ENCODE measurements around the gene DIPK1B.

The DIPK1B gene

GRCh38 chr9:136686534-136686793 lies 25.9 kb upstream of the DIPK1B start:
- peaks cover 23% of the 10 kb centered on the region for H3K4me1 ChIP-seq (ENCODE audit: insufficient read depth, low read length)

GRCh38 chr9:136686794-136687711 lies 25.3 kb upstream of the DIPK1B start, which contains the start of gene AGPAT2:
TSS of gene AGPAT2 (minus strand) at chr9:136687457. CDS start at chr9:136687357, 100 bp downstream.
- H3K27me3 ChIP-seq (ENCODE audit: insufficient read depth, low read length): peaks cover 46% of the 10 kb centered on the region
- H3K4me3 ChIP-seq (ENCODE audit: low read length): peak within 1 kb of the TSS; percentile 44
- no peaks in the 10 kb centered on the region for H3K9me3 ChIP-seq (ENCODE audit: low read length)
- peak within 1 kb of the TSS; percentile 40 for H2AFZ ChIP-seq (ENCODE audit: low read depth, low read length)
- no peaks in the 10 kb centered on the region for H3K36me3 ChIP-seq (ENCODE audit: insufficient read depth, low read length)
- peaks cover 23% of the 10 kb centered on the region for H3K4me1 ChIP-seq (ENCODE audit: insufficient read depth, low read length)

More at GRCh38 chr9:136686534-136686793, 25.9 kb upstream of the DIPK1B start:
- H3K27me3 ChIP-seq (ENCODE audit: insufficient read depth, low read length): peaks cover 43% of the 10 kb centered on the region
- H2AFZ ChIP-seq (ENCODE audit: low read depth, low read length): peak overlapping the region; percentile 40
- H3K9me3 ChIP-seq (ENCODE audit: low read length): no peaks in the 10 kb centered on the region
- H3K36me3 ChIP-seq (ENCODE audit: insufficient read depth, low read length): no peaks in the 10 kb centered on the region
- peak overlapping the region; percentile 44 for H3K4me3 ChIP-seq (ENCODE audit: low read length)

- H3K9me3 ChIP-seq (ENCODE audit: low read length): no peaks in the 10 kb centered on the region
- peaks cover 23% of the 10 kb centered on the region for H3K4me1 ChIP-seq (ENCODE audit: insufficient read depth, low read length)
- H2AFZ ChIP-seq (ENCODE audit: low read depth, low read length): no peak overlapping the region
- peaks cover 53% of the 10 kb centered on the region for H3K27me3 ChIP-seq (ENCODE audit: insufficient read depth, low read length)
- H3K4me3 ChIP-seq (ENCODE audit: low read length): no peak overlapping the region
- no peaks in the 10 kb centered on the region for H3K36me3 ChIP-seq (ENCODE audit: insufficient read depth, low read length)
These were observed 24.6 kb upstream of the DIPK1B start for GRCh38 chr9:136687721-136688223.

GRCh38 chr9:136688274-136689107 lies 23.9 kb upstream of the DIPK1B start:
- no peak overlapping the region for H2AFZ ChIP-seq (ENCODE audit: low read depth, low read length)
- peaks cover 23% of the 10 kb centered on the region for H3K4me1 ChIP-seq (ENCODE audit: insufficient read depth, low read length)
- no peaks in the 10 kb centered on the region for H3K36me3 ChIP-seq (ENCODE audit: insufficient read depth, low read length)
- no peak overlapping the region for H3K4me3 ChIP-seq (ENCODE audit: low read length)
- H3K9me3 ChIP-seq (ENCODE audit: low read length): no peaks in the 10 kb centered on the region
- H3K27me3 ChIP-seq (ENCODE audit: insufficient read depth, low read length): peaks cover 58% of the 10 kb centered on the region

- H3K4me3 ChIP-seq (ENCODE audit: low read length): no peak overlapping the region
- H3K27me3 ChIP-seq (ENCODE audit: insufficient read depth, low read length): peaks cover 60% of the 10 kb centered on the region
- H2AFZ ChIP-seq (ENCODE audit: low read depth, low read length): no peak overlapping the region
- no peaks in the 10 kb centered on the region for H3K36me3 ChIP-seq (ENCODE audit: insufficient read depth, low read length)
- no peaks in the 10 kb centered on the region for H3K9me3 ChIP-seq (ENCODE audit: low read length)
- peaks cover 23% of the 10 kb centered on the region for H3K4me1 ChIP-seq (ENCODE audit: insufficient read depth, low read length)
These were observed 23.3 kb upstream of the DIPK1B start for GRCh38 chr9:136689108-136689460.

GRCh38 chr9:136690104-136690805 lies 22.1 kb upstream of the DIPK1B start:
- Histone ChIP-seq H3K4me1 (ENCODE audit: insufficient read depth, low read length) (peaks cover 14% of the 10 kb centered on the region), H3K9me3 (ENCODE audit: low read length) (no peaks in the 10 kb centered on the region), H3K4me3 (ENCODE audit: low read length) (no peak overlapping the region), H2AFZ (ENCODE audit: low read depth, low read length) (no peak overlapping the region), H3K36me3 (ENCODE audit: insufficient read depth, low read length) (no peaks in the 10 kb centered on the region), H3K27me3 (ENCODE audit: insufficient read depth, low read length) (peaks cover 51% of the 10 kb centered on the region)

GRCh38 chr9:136690806-136691261 lies 21.5 kb upstream of the DIPK1B start:
- Histone ChIP-seq H3K36me3 (ENCODE audit: insufficient read depth, low read length) (no peaks in the 10 kb centered on the region), H3K4me3 (ENCODE audit: low read length) (no peak overlapping the region), H3K4me1 (ENCODE audit: insufficient read depth, low read length) (peaks cover 9% of the 10 kb centered on the region), H3K9me3 (ENCODE audit: low read length) (no peaks in the 10 kb centered on the region), H2AFZ (ENCODE audit: low read depth, low read length) (no peak overlapping the region), H3K27me3 (ENCODE audit: insufficient read depth, low read length) (peaks cover 45% of the 10 kb centered on the region)

GRCh38 chr9:136691316-136692184 lies 20.8 kb upstream of the DIPK1B start:
- peaks cover 38% of the 10 kb centered on the region for H3K27me3 ChIP-seq (ENCODE audit: insufficient read depth, low read length)
- no peaks in the 10 kb centered on the region for H3K36me3 ChIP-seq (ENCODE audit: insufficient read depth, low read length)
- no peak overlapping the region for H2AFZ ChIP-seq (ENCODE audit: low read depth, low read length)
- peaks cover 1% of the 10 kb centered on the region for H3K4me1 ChIP-seq (ENCODE audit: insufficient read depth, low read length)
- no peaks in the 10 kb centered on the region for H3K9me3 ChIP-seq (ENCODE audit: low read length)
- no peak overlapping the region for H3K4me3 ChIP-seq (ENCODE audit: low read length)

- Histone ChIP-seq H3K36me3 (ENCODE audit: insufficient read depth, low read length) (no peaks in the 10 kb centered on the region), H3K9me3 (ENCODE audit: low read length) (no peaks in the 10 kb centered on the region), H3K4me3 (ENCODE audit: low read length) (no peak overlapping the region), H3K4me1 (ENCODE audit: insufficient read depth, low read length) (no peaks in the 10 kb centered on the region), H3K27me3 (ENCODE audit: insufficient read depth, low read length) (peaks cover 37% of the 10 kb centered on the region), H2AFZ (ENCODE audit: low read depth, low read length) (no peak overlapping the region)
These were observed 19.9 kb upstream of the DIPK1B start for GRCh38 chr9:136692185-136693134.

GRCh38 chr9:136693135-136693489 lies 19.3 kb upstream of the DIPK1B start:
- Histone ChIP-seq H3K36me3 (ENCODE audit: insufficient read depth, low read length) (no peaks in the 10 kb centered on the region), H3K27me3 (ENCODE audit: insufficient read depth, low read length) (peaks cover 33% of the 10 kb centered on the region), H3K9me3 (ENCODE audit: low read length) (no peaks in the 10 kb centered on the region), H2AFZ (ENCODE audit: low read depth, low read length) (no peak overlapping the region), H3K4me3 (ENCODE audit: low read length) (no peak overlapping the region), H3K4me1 (ENCODE audit: insufficient read depth, low read length) (no peaks in the 10 kb centered on the region)

GRCh38 chr9:136693490-136694162 lies 18.7 kb upstream of the DIPK1B start:
- H3K4me3 ChIP-seq (ENCODE audit: low read length): no peak overlapping the region
- H3K4me1 ChIP-seq (ENCODE audit: insufficient read depth, low read length): no peaks in the 10 kb centered on the region
- H3K36me3 ChIP-seq (ENCODE audit: insufficient read depth, low read length): no peaks in the 10 kb centered on the region
- H3K9me3 ChIP-seq (ENCODE audit: low read length): no peaks in the 10 kb centered on the region
- H2AFZ ChIP-seq (ENCODE audit: low read depth, low read length): no peak overlapping the region
- H3K27me3 ChIP-seq (ENCODE audit: insufficient read depth, low read length): peaks cover 27% of the 10 kb centered on the region

Data from neuron (in vitro differentiated cells).